Neural progenitor cell (in vitro differentiated cells): ENCODE measurements around the gene DIAPH3. TPM values are rescaled to one million over a fixed set of nuclear protein-coding genes. Genes with fewer than 3 reads are reported as not detected.

Source experiments
- DNase-seq: peaks from one replicate; pipeline ENCODE4 v3.0.0-alpha.2; 2016; ENCODE audit warnings: low spot score
- H2AFZ ChIP-seq: fragments of 200-600 bp; sonication (generic); replicated peaks from 2 replicates; pipeline ENCODE4 v1.6.1; 2016; ENCODE audit warnings: antibody characterized with exemption
- H3F3A ChIP-seq: fragments of 200-600 bp; sonication (generic); 2 replicates; pipeline ENCODE4 v1.6.1; 2016; ENCODE audit warnings: antibody characterized with exemption, low read depth
- H3K27ac ChIP-seq: fragments of 200-600 bp; sonication (generic); 2 replicates; pipeline ENCODE4 v1.5.1; 2016; ENCODE audit warnings: mild to moderate bottlenecking
- H3K27me3 ChIP-seq: fragments of 200-600 bp; sonication (generic); 2 replicates; pipeline ENCODE4 v1.6.1; 2016; ENCODE audit warnings: mild to moderate bottlenecking, moderate library complexity
- H3K36me3 ChIP-seq: fragments of 200-600 bp; sonication (generic); 2 replicates; pipeline ENCODE4 v1.5.1; 2016
- H3K4me1 ChIP-seq: fragments of 200-600 bp; sonication (generic); 2 replicates; pipeline ENCODE4 v1.6.1; 2016; ENCODE audit warnings: mixed run types
- H3K4me2 ChIP-seq: fragments of 200-600 bp; sonication (generic); 2 replicates; pipeline ENCODE4 v1.6.1; 2016
- H3K4me3 ChIP-seq: fragments of 200-600 bp; sonication (generic); 2 replicates; pipeline ENCODE4 v1.5.1; 2016
- H3K79me2 ChIP-seq: fragments of 200-600 bp; sonication (generic); 2 replicates; pipeline ENCODE4 v1.6.1; 2016; ENCODE audit warnings: low read depth
- H3K9ac ChIP-seq: fragments of 200-600 bp; sonication (generic); 2 replicates; pipeline ENCODE4 v1.6.1; 2016
- H3K9me3 ChIP-seq: fragments of 200-600 bp; sonication (generic); 2 replicates; pipeline ENCODE4 v1.5.1; 2016; ENCODE audit warnings: low read depth
- H4K20me1 ChIP-seq: fragments of 200-600 bp; sonication (generic); 2 replicates; pipeline ENCODE4 v1.6.1; 2016; ENCODE audit warnings: low read depth
- H3K27ac Mint-ChIP-seq: 3 replicates; pipeline ENCODE4 v1.8.0; 2021; ENCODE audit warnings: mixed read lengths
- H3K27me3 Mint-ChIP-seq: 2 replicates; pipeline ENCODE4 v1.8.0; 2022; ENCODE audit warnings: low read depth, mild to moderate bottlenecking, inconsistent platforms, moderate library complexity, mixed read lengths; ENCODE audit not compliant: insufficient read depth
- H3K36me3 Mint-ChIP-seq: 3 replicates; pipeline ENCODE4 v1.8.0; 2021; ENCODE audit warnings: mixed read lengths
- H3K4me1 Mint-ChIP-seq: 3 replicates; pipeline ENCODE4 v1.8.0; 2021; ENCODE audit warnings: mixed read lengths
- H3K4me3 Mint-ChIP-seq: 3 replicates; pipeline ENCODE4 v1.8.0; 2021; ENCODE audit warnings: mild to moderate bottlenecking, moderate library complexity, mixed read lengths
- H3K9me3 Mint-ChIP-seq: 3 replicates; pipeline ENCODE4 v1.8.0; 2020; ENCODE audit warnings: mixed read lengths
- EZH2 ChIP-seq: fragments of 200-600 bp; sonication (generic); IDR thresholded peaks from 2 replicates; pipeline ENCODE4 v1.6.1; 2017; ENCODE audit warnings: antibody characterized with exemption, mild to moderate bottlenecking, moderate library complexity
- EZH2phosphoT487 ChIP-seq: fragments of 200-600 bp; sonication (generic); IDR thresholded peaks from 2 replicates; pipeline ENCODE4 v1.6.1; 2017; ENCODE audit warnings: antibody characterized with exemption
- total RNA-seq: library from RNA; depleted of rRNA; stranded (reverse); fragments of >200 nt; gene quantifications from 2 replicates; pipeline ENCODE4 v1.2.3, GENCODE V29; 2015; ENCODE audit warnings: low replicate concordance
- TF ChIP-seq, protein P1 (sequence below): fragments of 200-600 bp; sonication (generic); IDR thresholded peaks from 2 replicates; pipeline ENCODE4 v1.5.1; 2017; ENCODE audit warnings: antibody characterized with exemption, mild to moderate bottlenecking

Gene DIAPH3
- total RNA-seq, 1 donor from 2014 or later = 51.5 TPM

DNA sequence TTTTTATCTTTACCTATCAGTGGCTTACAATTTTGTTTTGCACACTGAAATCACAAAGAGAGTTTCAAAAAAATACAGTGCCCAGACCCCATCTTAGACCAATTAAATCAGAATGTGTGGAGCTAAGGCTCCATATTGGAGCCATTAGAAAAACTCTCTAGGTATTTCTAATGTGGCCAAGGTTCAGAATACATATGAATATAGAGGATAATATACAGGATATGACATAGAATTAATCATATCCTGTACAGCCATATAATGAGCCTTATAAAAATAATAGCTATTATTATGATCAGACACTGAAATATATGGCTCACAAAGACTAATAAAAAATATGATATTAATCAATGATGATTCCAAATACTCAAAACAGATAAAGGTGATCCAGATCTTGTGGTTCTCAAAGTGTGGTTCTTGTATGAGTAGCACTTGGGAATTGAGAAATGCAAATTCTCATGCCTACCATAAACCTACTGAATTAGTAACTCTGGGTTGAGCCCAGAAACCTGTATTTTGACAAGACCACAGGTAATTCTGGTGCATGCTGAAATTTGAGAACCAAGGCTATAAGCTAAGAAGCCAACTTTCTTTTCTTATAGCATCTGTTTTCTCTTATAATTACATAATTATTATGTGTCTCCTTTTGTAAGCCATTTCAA lies 408.0 kb downstream of the DIAPH3 start:
- Histone ChIP-seq H3F3A (peaks cover 7% of the 10 kb centered on the region), H3K9ac (no peak overlapping the region), H3K27ac (no peak overlapping the region), H3K36me3 (no peaks in the 10 kb centered on the region), H3K4me3 (no peak overlapping the region), H3K79me2 (no peaks in the 10 kb centered on the region), H3K4me1 (peaks cover 17% of the 10 kb centered on the region), H2AFZ (no peak overlapping the region), H3K27me3 (no peaks in the 10 kb centered on the region), H3K4me2 (no peak overlapping the region), H3K9me3 (no peaks in the 10 kb centered on the region), H4K20me1 (no peaks in the 10 kb centered on the region)
- Mint-ChIP-seq H3K27ac (no peak overlapping the region), H3K9me3 (no peaks in the 10 kb centered on the region), H3K36me3 (no peaks in the 10 kb centered on the region), H3K4me3 (no peak overlapping the region), H3K27me3 (no peaks in the 10 kb centered on the region), H3K4me1 (peaks cover 22% of the 10 kb centered on the region)
- TF ChIP-seq EZH2phosphoT487 (no peak), EZH2 (no peak)
- TF ChIP-seq, protein P1, sequence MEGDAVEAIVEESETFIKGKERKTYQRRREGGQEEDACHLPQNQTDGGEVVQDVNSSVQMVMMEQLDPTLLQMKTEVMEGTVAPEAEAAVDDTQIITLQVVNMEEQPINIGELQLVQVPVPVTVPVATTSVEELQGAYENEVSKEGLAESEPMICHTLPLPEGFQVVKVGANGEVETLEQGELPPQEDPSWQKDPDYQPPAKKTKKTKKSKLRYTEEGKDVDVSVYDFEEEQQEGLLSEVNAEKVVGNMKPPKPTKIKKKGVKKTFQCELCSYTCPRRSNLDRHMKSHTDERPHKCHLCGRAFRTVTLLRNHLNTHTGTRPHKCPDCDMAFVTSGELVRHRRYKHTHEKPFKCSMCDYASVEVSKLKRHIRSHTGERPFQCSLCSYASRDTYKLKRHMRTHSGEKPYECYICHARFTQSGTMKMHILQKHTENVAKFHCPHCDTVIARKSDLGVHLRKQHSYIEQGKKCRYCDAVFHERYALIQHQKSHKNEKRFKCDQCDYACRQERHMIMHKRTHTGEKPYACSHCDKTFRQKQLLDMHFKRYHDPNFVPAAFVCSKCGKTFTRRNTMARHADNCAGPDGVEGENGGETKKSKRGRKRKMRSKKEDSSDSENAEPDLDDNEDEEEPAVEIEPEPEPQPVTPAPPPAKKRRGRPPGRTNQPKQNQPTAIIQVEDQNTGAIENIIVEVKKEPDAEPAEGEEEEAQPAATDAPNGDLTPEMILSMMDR = no peak
- no peak for DNase-seq

DNA sequence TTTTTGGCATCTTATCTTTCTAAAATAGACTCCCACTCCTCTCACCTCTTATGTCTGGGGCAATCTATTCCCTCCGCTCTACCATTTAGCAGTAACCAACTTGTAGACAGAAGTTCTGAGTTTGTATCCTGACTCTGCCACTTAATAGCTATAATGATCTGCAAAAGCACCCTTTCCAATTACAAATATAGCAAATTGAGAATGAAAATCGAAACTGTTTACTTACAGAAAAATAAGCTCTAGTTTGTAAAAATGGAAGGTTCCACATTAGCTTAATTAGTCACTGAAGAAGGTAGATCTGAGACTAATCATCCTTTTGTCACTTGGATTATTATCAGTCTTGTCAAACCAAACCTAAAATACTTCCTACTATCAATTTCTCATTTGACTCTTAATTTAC lies 409.3 kb downstream of the DIAPH3 start:
- H3K4me3 ChIP-seq = no peak overlapping the region
- H3K79me2 ChIP-seq = no peaks in the 10 kb centered on the region
- H4K20me1 ChIP-seq = no peaks in the 10 kb centered on the region
- H3K27me3 Mint-ChIP-seq = no peaks in the 10 kb centered on the region
- H3K9me3 Mint-ChIP-seq = no peaks in the 10 kb centered on the region
- H3K36me3 Mint-ChIP-seq = no peaks in the 10 kb centered on the region
- peaks cover 34% of the 10 kb centered on the region for H3K4me1 Mint-ChIP-seq
- no peak overlapping the region for H3K4me3 Mint-ChIP-seq
- peaks cover 13% of the 10 kb centered on the region for H3F3A ChIP-seq
- peaks cover 24% of the 10 kb centered on the region for H3K4me1 ChIP-seq
- TF ChIP-seq, protein P1 = no peak
- TF ChIP-seq EZH2 (no peak), EZH2phosphoT487 (no peak)
- no peaks in the 10 kb centered on the region for H3K9me3 ChIP-seq
- no peaks in the 10 kb centered on the region for H3K36me3 ChIP-seq
- DNase-seq = no peak
- peak overlapping the region; percentile 32 for H3K27ac ChIP-seq
- no peaks in the 10 kb centered on the region for H3K27me3 ChIP-seq
- H3K27ac Mint-ChIP-seq = no peak overlapping the region
- no peak overlapping the region for H3K4me2 ChIP-seq
- no peak overlapping the region for H2AFZ ChIP-seq
- no peak overlapping the region for H3K9ac ChIP-seq

DNA sequence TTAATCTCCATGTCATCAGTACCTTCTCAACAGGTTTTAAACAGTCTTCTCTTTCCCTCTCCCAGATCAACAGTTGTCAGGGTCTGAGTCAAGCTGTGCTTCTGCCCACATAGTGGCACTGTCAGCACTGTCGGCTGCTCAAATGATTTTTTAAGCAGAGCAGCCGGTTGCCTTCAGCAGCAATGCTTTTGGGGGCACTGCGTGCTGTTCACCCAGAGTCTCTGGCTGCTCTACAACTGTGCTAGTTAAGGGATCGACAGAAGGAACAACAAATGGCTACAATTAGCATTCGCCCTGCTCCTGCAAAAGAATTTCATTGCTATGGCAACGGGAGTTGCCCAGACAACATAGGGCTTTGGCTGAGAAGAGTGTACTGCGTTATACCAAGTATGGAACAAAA lies 412.9 kb downstream of the DIAPH3 start:
- Histone ChIP-seq H3K79me2 (no peaks in the 10 kb centered on the region), H2AFZ (no peak overlapping the region), H3K4me3 (peak overlapping the region; percentile 29), H3K4me1 (peaks cover 25% of the 10 kb centered on the region), H3K9me3 (no peaks in the 10 kb centered on the region), H3K27ac (peak overlapping the region; percentile 60), H4K20me1 (no peaks in the 10 kb centered on the region), H3K9ac (no peak overlapping the region), H3F3A (peaks cover 13% of the 10 kb centered on the region), H3K4me2 (peak overlapping the region; percentile 74), H3K36me3 (no peaks in the 10 kb centered on the region), H3K27me3 (no peaks in the 10 kb centered on the region)
- Mint-ChIP-seq H3K4me3 (peak overlapping the region; percentile 80), H3K36me3 (no peaks in the 10 kb centered on the region), H3K9me3 (no peaks in the 10 kb centered on the region), H3K4me1 (peaks cover 34% of the 10 kb centered on the region), H3K27me3 (peaks cover 2% of the 10 kb centered on the region), H3K27ac (peak overlapping the region; percentile 98)
- no peak for TF ChIP-seq EZH2
- TF ChIP-seq EZH2phosphoT487 = no peak
- TF ChIP-seq, protein P1 = no peak
- peak; percentile 90 for DNase-seq
